Measurements from ENCODE around the gene PHC3. TPM values are rescaled to one million over a fixed set of nuclear protein-coding genes. Genes with fewer than 3 reads are reported as not detected.

PHC3 gene
- total RNA-seq, 2 experiments from 2014 or later: 37.4 to 38.7 TPM

- H3K4me3 Mint-ChIP-seq: no peak overlapping the region
- intact Hi-C loops (cut with micrococcal nuclease): no loop called here
- ChIA-PET POLR2A (no interaction called here), CTCF (no interaction called here)
- no peaks in the 10 kb centered on the region for H3K9me3 Mint-ChIP-seq
- no peak for DNase-seq
- H3K4me1 Mint-ChIP-seq (ENCODE audit: low read depth): peaks cover 55% of the 10 kb centered on the region
- peaks cover 20% of the 10 kb centered on the region for H3K36me3 Mint-ChIP-seq
- peak overlapping the region; percentile 83 for H3K27ac Mint-ChIP-seq
- no peaks in the 10 kb centered on the region for H3K27me3 Mint-ChIP-seq
These were observed 26.9 kb downstream of the PHC3 start for GRCh38 chr3:170154569-170155143.

GRCh38 chr3:170154084-170154483, 27.4 kb downstream of the PHC3 start:
- H3K27ac Mint-ChIP-seq: no peak overlapping the region
- no peaks in the 10 kb centered on the region for H3K27me3 Mint-ChIP-seq
- ChIA-PET POLR2A (no interaction called here), CTCF (interaction anchor here (0.9 kb wide), 1 partner anchor 18 kb away, joined by 3 read pairs; no protein-coding TSS in a partner anchor)
- intact Hi-C loops (cut with micrococcal nuclease): no loop called here
- no peak overlapping the region for H3K4me3 Mint-ChIP-seq
- H3K36me3 Mint-ChIP-seq: peaks cover 20% of the 10 kb centered on the region
- H3K4me1 Mint-ChIP-seq (ENCODE audit: low read depth): peaks cover 52% of the 10 kb centered on the region
- H3K9me3 Mint-ChIP-seq: no peaks in the 10 kb centered on the region
- no peak for DNase-seq

GRCh38 chr3:170151536-170151935, 30.0 kb downstream of the PHC3 start:
- no peak overlapping the region for H3K4me3 Mint-ChIP-seq
- CTCF ChIA-PET: no interaction called here
- intact Hi-C loops (cut with micrococcal nuclease): no loop called here
- POLR2A ChIA-PET: no interaction called here
- H3K36me3 Mint-ChIP-seq: peaks cover 17% of the 10 kb centered on the region
- H3K27ac Mint-ChIP-seq: no peak overlapping the region
- no peak for DNase-seq
- H3K27me3 Mint-ChIP-seq: no peaks in the 10 kb centered on the region
- peaks cover 48% of the 10 kb centered on the region for H3K4me1 Mint-ChIP-seq (ENCODE audit: low read depth)
- H3K9me3 Mint-ChIP-seq: no peaks in the 10 kb centered on the region

- intact Hi-C loops (cut with micrococcal nuclease): no loop called here
- Mint-ChIP-seq H3K9me3 (no peaks in the 10 kb centered on the region), H3K36me3 (peaks cover 25% of the 10 kb centered on the region), H3K27ac (no peak overlapping the region), H3K27me3 (no peaks in the 10 kb centered on the region), H3K4me1 (ENCODE audit: low read depth) (peaks cover 39% of the 10 kb centered on the region), H3K4me3 (no peak overlapping the region)
- ChIA-PET POLR2A (no interaction called here), CTCF (no interaction called here)
- no peak for DNase-seq
These were observed 32.5 kb downstream of the PHC3 start for GRCh38 chr3:170149016-170149415.

- CTCF ChIA-PET: interaction anchor here (0.6 to 1.1 kb wide), 2 partner anchors 88 to 91 kb away, joined by 3 read pairs; no protein-coding TSS in a partner anchor
- POLR2A ChIA-PET: no interaction called here
These were observed 36.3 kb downstream of the PHC3 start for GRCh38 chr3:170145278-170145677.

GRCh38 chr3:170144437-170144843, 37.1 kb downstream of the PHC3 start:
- DNase-seq: no peak
- Mint-ChIP-seq H3K4me1 (ENCODE audit: low read depth) (peaks cover 25% of the 10 kb centered on the region), H3K36me3 (peaks cover 18% of the 10 kb centered on the region), H3K4me3 (no peak overlapping the region), H3K9me3 (no peaks in the 10 kb centered on the region), H3K27ac (peak overlapping the region; percentile 43), H3K27me3 (no peaks in the 10 kb centered on the region)
- POLR2A ChIA-PET: no interaction called here
- CTCF ChIA-PET: interaction anchor here (1.1 kb wide), 1 partner anchor 87 kb away, joined by 3 read pairs; no protein-coding TSS in a partner anchor
- intact Hi-C loops (cut with micrococcal nuclease): loop anchor here (2.0 kb wide), 1 partner anchor 18 kb away; no protein-coding TSS in a partner anchor

More at GRCh38 chr3:170145278-170145677, 36.3 kb downstream of the PHC3 start:
- Mint-ChIP-seq H3K27ac (no peak overlapping the region), H3K27me3 (no peaks in the 10 kb centered on the region), H3K4me3 (no peak overlapping the region), H3K36me3 (peaks cover 23% of the 10 kb centered on the region), H3K4me1 (ENCODE audit: low read depth) (peaks cover 25% of the 10 kb centered on the region), H3K9me3 (no peaks in the 10 kb centered on the region)
- DNase-seq: no peak
- intact Hi-C loops (cut with micrococcal nuclease): loop anchor here (2.0 kb wide), 1 partner anchor 18 kb away; no protein-coding TSS in a partner anchor

- Mint-ChIP-seq H3K27me3 (no peaks in the 10 kb centered on the region), H3K4me1 (ENCODE audit: low read depth) (peaks cover 25% of the 10 kb centered on the region), H3K27ac (no peak overlapping the region), H3K36me3 (peaks cover 20% of the 10 kb centered on the region), H3K9me3 (no peaks in the 10 kb centered on the region), H3K4me3 (no peak overlapping the region)
- POLR2A ChIA-PET: no interaction called here
- intact Hi-C loops (cut with micrococcal nuclease): no loop called here
- CTCF ChIA-PET: interaction anchor here (0.6 kb wide), 1 partner anchor 211 kb away, joined by 3 read pairs; no protein-coding TSS in a partner anchor
- DNase-seq: no peak
These were observed 39.2 kb downstream of the PHC3 start for GRCh38 chr3:170142373-170142772.

- Mint-ChIP-seq H3K36me3 (peaks cover 41% of the 10 kb centered on the region), H3K4me1 (ENCODE audit: low read depth) (peaks cover 21% of the 10 kb centered on the region), H3K4me3 (no peak overlapping the region), H3K9me3 (peaks cover 5% of the 10 kb centered on the region), H3K27me3 (no peaks in the 10 kb centered on the region), H3K27ac (no peak overlapping the region)
- CTCF ChIA-PET: no interaction called here
- POLR2A ChIA-PET: no interaction called here
- intact Hi-C loops (cut with micrococcal nuclease): no loop called here
- no peak for DNase-seq
These were observed 43.5 kb downstream of the PHC3 start for GRCh38 chr3:170137986-170138385.

GRCh38 chr3:170132335-170132734, 49.2 kb downstream of the PHC3 start:
- Mint-ChIP-seq H3K27me3 (no peaks in the 10 kb centered on the region), H3K9me3 (peaks cover 8% of the 10 kb centered on the region), H3K4me1 (ENCODE audit: low read depth) (peaks cover 33% of the 10 kb centered on the region), H3K27ac (peak overlapping the region; percentile 49), H3K36me3 (peaks cover 55% of the 10 kb centered on the region), H3K4me3 (no peak overlapping the region)
- POLR2A ChIA-PET: no interaction called here
- intact Hi-C loops (cut with micrococcal nuclease): no loop called here
- CTCF ChIA-PET: interaction anchor here (0.9 kb wide), 1 partner anchor 33 kb away, joined by 4 read pairs; no protein-coding TSS in a partner anchor
- DNase-seq: peak; percentile 54

- H3K36me3 Mint-ChIP-seq: peaks cover 47% of the 10 kb centered on the region
- peaks cover 28% of the 10 kb centered on the region for H3K4me1 Mint-ChIP-seq (ENCODE audit: low read depth)
- ChIA-PET POLR2A (no interaction called here), CTCF (no interaction called here)
- H3K27ac Mint-ChIP-seq: peak overlapping the region; percentile 58
- intact Hi-C loops (cut with micrococcal nuclease): no loop called here
- no peak for DNase-seq
- no peak overlapping the region for H3K4me3 Mint-ChIP-seq
- peaks cover 8% of the 10 kb centered on the region for H3K9me3 Mint-ChIP-seq
- no peaks in the 10 kb centered on the region for H3K27me3 Mint-ChIP-seq
These were observed 51.0 kb downstream of the PHC3 start for GRCh38 chr3:170130532-170130931.

GRCh38 chr3:170128977-170129431, 52.5 kb downstream of the PHC3 start:
- H3K4me1 Mint-ChIP-seq (ENCODE audit: low read depth): peaks cover 27% of the 10 kb centered on the region
- H3K27me3 Mint-ChIP-seq: no peaks in the 10 kb centered on the region
- intact Hi-C loops (cut with micrococcal nuclease): loop anchor here (2.0 kb wide), 1 partner anchor 72 kb away; no protein-coding TSS in a partner anchor
- H3K27ac Mint-ChIP-seq: peak overlapping the region; percentile 64
- ChIA-PET POLR2A (interaction anchor here (0.7 kb wide), 1 partner anchor 16 kb away, joined by 3 read pairs; no protein-coding TSS in a partner anchor), CTCF (interaction anchor here (0.7 kb wide), 1 partner anchor 285 kb away, joined by 3 read pairs; no protein-coding TSS in a partner anchor)
- H3K4me3 Mint-ChIP-seq: no peak overlapping the region
- DNase-seq: peak; percentile 44
- peaks cover 35% of the 10 kb centered on the region for H3K36me3 Mint-ChIP-seq
- peaks cover 8% of the 10 kb centered on the region for H3K9me3 Mint-ChIP-seq

- Mint-ChIP-seq H3K36me3 (peaks cover 30% of the 10 kb centered on the region), H3K27me3 (no peaks in the 10 kb centered on the region), H3K27ac (peak overlapping the region; percentile 64), H3K9me3 (peaks cover 4% of the 10 kb centered on the region), H3K4me1 (ENCODE audit: low read depth) (peaks cover 25% of the 10 kb centered on the region), H3K4me3 (no peak overlapping the region)
- DNase-seq: peak; percentile 18
- ChIA-PET CTCF (interaction anchor here (0.7 kb wide), 2 partner anchors 146 to 286 kb away, joined by 3 read pairs; no protein-coding TSS in a partner anchor), POLR2A (no interaction called here)
- intact Hi-C loops (cut with micrococcal nuclease): loop anchor here (2.0 kb wide), 1 partner anchor 72 kb away; no protein-coding TSS in a partner anchor
These were observed 53.1 kb downstream of the PHC3 start for GRCh38 chr3:170128259-170128976.

All from activated CD4-positive, alpha-beta memory T cell treated with anti-CD3 and anti-CD28 coated beads for 36 hours (primary cell).